HL-60 (cell line): ENCODE results near the gene PIGV.

Experiments used
- DNase-seq, 2 experiments: peaks; one replicate each; pipeline ENCODE4 v3.0.0-alpha.2; 2010 to 2020; ENCODE audit warnings: low read depth in 1 of 2, low spot score in 1 of 2
- H3K27ac ChIP-seq: fragments of 250-450 bp; sonication (Bioruptor Pico); replicated peaks from 2 replicates; pipeline ENCODE4 v1.5.1; 2020; ENCODE audit warnings: mild to moderate bottlenecking, moderate library complexity
- H3K27me3 ChIP-seq: fragments of 250-450 bp; sonication (Bioruptor Pico); 2 replicates; pipeline ENCODE4 v1.5.1; 2021; ENCODE audit warnings: mild to moderate bottlenecking, moderate library complexity; ENCODE audit not compliant: insufficient read depth, poor library complexity, severe bottlenecking
- H3K4me3 ChIP-seq: replicated peaks from 2 replicates; pipeline ENCODE4 v1.5.1; 2011; ENCODE audit warnings: mild to moderate bottlenecking, control low read depth, low read length; ENCODE audit not compliant: insufficient read depth
- GABPA ChIP-seq: IDR thresholded peaks from 2 replicates; pipeline ENCODE4 v1.6.1; 2012; ENCODE audit warnings: low read depth
- POLR2AphosphoS5 ChIP-seq: IDR thresholded peaks from 2 replicates; pipeline ENCODE4 v1.6.1; 2012; ENCODE audit warnings: low read depth
- SPI1 ChIP-seq: IDR thresholded peaks from 2 replicates; pipeline ENCODE4 v1.6.1; 2012; ENCODE audit warnings: low read depth, mild to moderate bottlenecking, borderline replicate concordance
- TF ChIP-seq, protein P1 (sequence below): IDR thresholded peaks from one replicate; pipeline ENCODE4 v1.5.1; 2011; ENCODE audit warnings: low read length, control low read depth, inconsistent platforms; ENCODE audit not compliant: insufficient read depth
- TF ChIP-seq, protein P2 (sequence below): IDR thresholded peaks from 2 replicates; pipeline ENCODE4 v1.6.1; 2012; ENCODE audit warnings: low read depth; ENCODE audit not compliant: insufficient replicate concordance

The PIGV gene

DNA sequence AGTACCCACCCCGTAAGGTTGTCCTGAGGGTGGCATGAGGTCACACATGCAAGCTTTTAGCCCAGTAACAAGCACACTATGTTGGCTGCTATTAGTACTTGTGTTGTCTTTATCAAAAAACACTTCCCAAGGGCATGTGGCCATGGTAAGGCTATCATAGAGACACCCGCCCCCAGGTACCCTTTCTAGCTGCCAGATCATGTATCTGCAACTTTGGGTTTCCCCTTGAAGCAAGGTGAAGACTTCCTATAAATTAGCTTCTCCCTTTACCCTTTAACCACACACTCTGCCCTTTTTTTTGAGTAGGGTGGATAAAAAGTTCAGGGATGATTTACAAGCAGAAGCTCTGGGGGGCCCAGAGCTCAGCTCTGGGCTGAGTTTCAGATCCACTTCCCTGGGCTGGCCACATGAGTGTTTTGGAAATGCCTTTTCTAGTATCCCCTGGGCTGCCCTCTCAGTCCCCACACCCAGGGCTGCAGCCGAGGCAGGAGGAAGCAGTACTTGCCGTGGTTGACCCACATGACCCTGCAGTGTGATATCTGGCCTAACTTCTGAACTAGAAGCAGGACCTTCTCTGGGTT lies 40.8 kb downstream of the PIGV start:
- TF ChIP-seq SPI1: no peak; the same call in 1 of the 2 replicates
- no peak for TF ChIP-seq GABPA
- TF ChIP-seq, protein P1, sequence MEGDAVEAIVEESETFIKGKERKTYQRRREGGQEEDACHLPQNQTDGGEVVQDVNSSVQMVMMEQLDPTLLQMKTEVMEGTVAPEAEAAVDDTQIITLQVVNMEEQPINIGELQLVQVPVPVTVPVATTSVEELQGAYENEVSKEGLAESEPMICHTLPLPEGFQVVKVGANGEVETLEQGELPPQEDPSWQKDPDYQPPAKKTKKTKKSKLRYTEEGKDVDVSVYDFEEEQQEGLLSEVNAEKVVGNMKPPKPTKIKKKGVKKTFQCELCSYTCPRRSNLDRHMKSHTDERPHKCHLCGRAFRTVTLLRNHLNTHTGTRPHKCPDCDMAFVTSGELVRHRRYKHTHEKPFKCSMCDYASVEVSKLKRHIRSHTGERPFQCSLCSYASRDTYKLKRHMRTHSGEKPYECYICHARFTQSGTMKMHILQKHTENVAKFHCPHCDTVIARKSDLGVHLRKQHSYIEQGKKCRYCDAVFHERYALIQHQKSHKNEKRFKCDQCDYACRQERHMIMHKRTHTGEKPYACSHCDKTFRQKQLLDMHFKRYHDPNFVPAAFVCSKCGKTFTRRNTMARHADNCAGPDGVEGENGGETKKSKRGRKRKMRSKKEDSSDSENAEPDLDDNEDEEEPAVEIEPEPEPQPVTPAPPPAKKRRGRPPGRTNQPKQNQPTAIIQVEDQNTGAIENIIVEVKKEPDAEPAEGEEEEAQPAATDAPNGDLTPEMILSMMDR: no peak
- no peak for TF ChIP-seq POLR2AphosphoS5
- TF ChIP-seq, protein P2, sequence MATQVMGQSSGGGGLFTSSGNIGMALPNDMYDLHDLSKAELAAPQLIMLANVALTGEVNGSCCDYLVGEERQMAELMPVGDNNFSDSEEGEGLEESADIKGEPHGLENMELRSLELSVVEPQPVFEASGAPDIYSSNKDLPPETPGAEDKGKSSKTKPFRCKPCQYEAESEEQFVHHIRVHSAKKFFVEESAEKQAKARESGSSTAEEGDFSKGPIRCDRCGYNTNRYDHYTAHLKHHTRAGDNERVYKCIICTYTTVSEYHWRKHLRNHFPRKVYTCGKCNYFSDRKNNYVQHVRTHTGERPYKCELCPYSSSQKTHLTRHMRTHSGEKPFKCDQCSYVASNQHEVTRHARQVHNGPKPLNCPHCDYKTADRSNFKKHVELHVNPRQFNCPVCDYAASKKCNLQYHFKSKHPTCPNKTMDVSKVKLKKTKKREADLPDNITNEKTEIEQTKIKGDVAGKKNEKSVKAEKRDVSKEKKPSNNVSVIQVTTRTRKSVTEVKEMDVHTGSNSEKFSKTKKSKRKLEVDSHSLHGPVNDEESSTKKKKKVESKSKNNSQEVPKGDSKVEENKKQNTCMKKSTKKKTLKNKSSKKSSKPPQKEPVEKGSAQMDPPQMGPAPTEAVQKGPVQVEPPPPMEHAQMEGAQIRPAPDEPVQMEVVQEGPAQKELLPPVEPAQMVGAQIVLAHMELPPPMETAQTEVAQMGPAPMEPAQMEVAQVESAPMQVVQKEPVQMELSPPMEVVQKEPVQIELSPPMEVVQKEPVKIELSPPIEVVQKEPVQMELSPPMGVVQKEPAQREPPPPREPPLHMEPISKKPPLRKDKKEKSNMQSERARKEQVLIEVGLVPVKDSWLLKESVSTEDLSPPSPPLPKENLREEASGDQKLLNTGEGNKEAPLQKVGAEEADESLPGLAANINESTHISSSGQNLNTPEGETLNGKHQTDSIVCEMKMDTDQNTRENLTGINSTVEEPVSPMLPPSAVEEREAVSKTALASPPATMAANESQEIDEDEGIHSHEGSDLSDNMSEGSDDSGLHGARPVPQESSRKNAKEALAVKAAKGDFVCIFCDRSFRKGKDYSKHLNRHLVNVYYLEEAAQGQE: no peak

DNA sequence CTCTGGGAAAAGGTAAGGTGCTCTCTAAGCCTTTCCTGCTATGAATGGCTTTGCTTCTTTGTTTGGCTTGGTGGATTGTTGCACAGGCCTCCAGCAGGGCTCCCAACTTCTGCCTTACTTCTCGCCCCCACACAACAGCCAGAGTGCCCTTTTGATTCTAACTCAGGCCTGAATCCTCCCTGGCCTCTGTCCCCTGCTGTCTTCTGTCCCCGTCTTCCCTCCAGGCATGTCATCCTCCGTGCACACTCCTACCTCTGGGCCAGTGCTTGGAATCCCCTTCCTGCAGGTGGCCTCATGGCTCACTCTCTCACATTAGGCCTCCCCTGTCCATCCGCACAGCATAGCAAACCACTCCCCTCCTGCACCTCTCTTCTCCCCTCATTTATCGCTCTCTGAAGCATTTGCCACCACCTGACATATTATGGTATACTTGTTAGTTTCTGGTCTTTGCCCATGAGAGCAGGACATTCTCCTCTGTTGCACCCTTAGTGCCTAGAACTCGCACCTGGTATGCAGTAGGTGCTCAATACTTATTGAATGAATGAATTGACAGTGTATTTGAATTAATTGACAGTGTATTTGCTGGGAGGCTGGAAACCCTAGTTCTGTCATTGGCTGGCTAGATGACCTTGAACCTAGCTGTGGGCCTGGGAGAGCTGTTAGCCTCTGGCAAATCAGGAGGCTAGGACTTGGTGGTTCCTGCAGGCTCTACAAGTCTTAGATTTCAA lies 41.6 kb downstream of the PIGV start:
- TF ChIP-seq POLR2AphosphoS5 (no peak), GABPA (no peak), SPI1 (no peak)
- TF ChIP-seq, protein P1: no peak
- TF ChIP-seq, protein P2: no peak
- 0 out of 2 replicates have a peak overlapping the region, but pooled peaks have one; percentile 6 for H3K27ac ChIP-seq
- no peak overlapping the region for H3K4me3 ChIP-seq
- no peak for DNase-seq
- no peaks in the 10 kb centered on the region for H3K27me3 ChIP-seq

More for the DNA sequence above, 40.8 kb downstream of the PIGV start:
- Histone ChIP-seq H3K4me3 (no peak overlapping the region), H3K27me3 (no peaks in the 10 kb centered on the region), H3K27ac (peak overlapping the region; percentile 6; the same call in 1 of the 2 replicates)
- DNase-seq: peak in 1 of 2 experiments; percentile 29

DNA sequence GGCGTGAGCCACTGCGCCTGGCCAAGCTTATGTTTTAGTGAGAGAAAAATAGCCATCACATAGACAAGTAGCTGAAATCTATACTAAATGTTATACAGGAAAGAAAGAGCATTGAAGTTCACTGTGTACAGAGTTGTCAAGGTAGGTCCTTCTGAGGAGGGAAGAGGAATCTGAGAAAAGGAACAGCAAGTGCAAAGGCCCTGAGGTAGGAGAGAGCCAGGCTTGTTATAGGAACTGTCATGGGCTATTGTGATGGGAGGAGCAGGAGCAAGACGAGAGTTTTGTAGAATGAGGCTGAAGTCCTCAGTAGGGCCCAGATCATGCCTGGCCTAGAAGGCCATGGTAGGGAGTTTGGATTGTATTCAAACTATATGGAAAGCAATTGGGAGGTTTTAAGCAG lies 43.3 kb downstream of the PIGV start:
- no peak overlapping the region for H3K4me3 ChIP-seq
- H3K27ac ChIP-seq: no peak overlapping the region
- TF ChIP-seq GABPA: no peak
- TF ChIP-seq POLR2AphosphoS5: no peak
- TF ChIP-seq, protein P2: no peak
- TF ChIP-seq SPI1: no peak
- TF ChIP-seq, protein P1: no peak
- no peak for DNase-seq
- H3K27me3 ChIP-seq: no peaks in the 10 kb centered on the region
